GM12864 (cell line): Measurements from ENCODE around the gene VSX2.

Experiments used
- DNase-seq: peaks from one replicate; pipeline ENCODE4 v3.0.0-alpha.2; 2011; ENCODE audit warnings: low read depth
- H3K4me3 ChIP-seq: 2 replicates; pipeline ENCODE4 v1.5.1; 2011; ENCODE audit warnings: mild to moderate bottlenecking, low read depth, low read length, control low read depth
- CTCF ChIP-seq: IDR thresholded peaks from 2 replicates; pipeline ENCODE4 v1.5.1; 2011; ENCODE audit warnings: low read depth, mild to moderate bottlenecking, moderate library complexity, low read length, control low read depth, inconsistent platforms; ENCODE audit errors: missing control alignments

The VSX2 gene

GRCh38 chr14:74213907-74214803, 25.1 kb upstream of the VSX2 start:
- TF ChIP-seq CTCF, result no peak
- H3K4me3 ChIP-seq, result no peak overlapping the region

GRCh38 chr14:74216671-74217070, 22.6 kb upstream of the VSX2 start:
- no peak for TF ChIP-seq CTCF
- no peak for DNase-seq
- H3K4me3 ChIP-seq, result no peak overlapping the region

More at GRCh38 chr14:74213907-74214803, 25.1 kb upstream of the VSX2 start:
- no peak for DNase-seq

- no peak overlapping the region; the same call in 1 of the 2 replicates for H3K4me3 ChIP-seq
- TF ChIP-seq CTCF, result peak; percentile 100
- peak; percentile 16 for DNase-seq
These were observed 21.4 kb upstream of the VSX2 start for GRCh38 chr14:74217672-74218448.

GRCh38 chr14:74218462-74218861, 20.8 kb upstream of the VSX2 start:
- TF ChIP-seq CTCF, result peak; percentile 3
- no peak for DNase-seq
- H3K4me3 ChIP-seq, result no peak overlapping the region

DNA sequence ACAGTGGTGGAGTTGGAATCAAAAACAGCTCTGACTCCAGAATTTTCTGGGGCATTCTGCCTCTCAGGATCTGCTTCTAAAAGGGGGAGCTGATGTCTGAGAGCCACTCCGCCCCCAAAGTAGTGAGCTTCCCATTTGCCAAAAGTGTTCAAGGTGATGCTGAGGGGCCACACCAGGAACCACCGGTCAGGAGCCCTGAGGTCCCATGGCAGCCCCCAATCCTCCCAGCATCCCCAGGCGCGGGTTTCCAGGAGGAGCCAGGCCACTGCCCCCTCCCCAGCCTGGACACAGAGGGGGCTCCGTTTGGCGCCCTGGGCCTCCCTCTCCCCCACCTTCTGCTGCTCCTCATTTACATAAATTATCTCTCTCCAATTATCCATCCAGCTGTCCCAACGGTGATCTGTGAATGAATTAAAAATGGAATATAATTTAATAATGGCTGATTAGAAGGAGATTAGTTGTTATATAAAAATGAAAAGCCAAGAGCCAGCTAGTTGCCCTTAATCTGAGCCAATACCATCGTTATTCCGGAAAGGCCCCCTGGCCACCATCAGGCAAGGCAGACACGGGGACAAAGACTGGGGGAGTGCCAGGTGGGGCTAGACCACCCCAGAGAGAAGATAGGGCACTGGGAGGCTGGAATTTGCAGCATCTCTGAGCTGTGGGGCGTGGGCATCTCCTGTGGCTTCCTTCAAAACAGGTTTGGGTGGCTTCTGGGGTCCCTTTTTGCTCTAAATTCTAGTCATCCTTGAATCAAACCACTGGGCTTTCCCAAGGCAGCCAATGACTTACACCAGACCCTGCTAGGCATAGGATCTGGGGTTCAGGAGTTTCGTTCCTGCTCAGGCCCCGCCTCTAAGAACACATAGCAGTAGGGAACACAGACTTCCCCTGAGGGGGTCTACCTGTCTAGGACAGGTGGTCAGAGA, 19.7 kb upstream of the VSX2 start:
- no peak for TF ChIP-seq CTCF
- DNase-seq, result no peak
- no peak overlapping the region for H3K4me3 ChIP-seq

DNA sequence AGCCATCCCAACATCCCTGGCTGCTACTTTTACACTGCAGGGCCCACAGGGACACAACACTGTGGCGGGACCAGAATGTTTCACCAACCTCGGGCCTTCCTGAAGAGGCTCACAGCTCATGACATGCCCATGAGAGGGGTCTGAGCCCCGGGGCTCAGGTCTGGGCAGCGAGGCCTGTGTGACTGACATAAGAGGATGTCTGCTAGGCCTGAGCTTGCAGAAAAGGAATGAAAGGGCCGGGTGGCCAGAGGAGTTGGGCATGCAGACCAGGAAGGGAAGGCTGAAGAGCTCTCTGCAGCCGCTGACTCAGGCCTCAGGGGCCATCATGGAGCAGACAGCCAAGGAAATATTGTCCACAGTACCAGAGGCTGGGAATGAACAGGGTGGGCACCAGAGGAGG, 18.3 kb upstream of the VSX2 start:
- TF ChIP-seq CTCF, result no peak
- DNase-seq, result no peak

More for the DNA sequence above, 18.3 kb upstream of the VSX2 start:
- H3K4me3 ChIP-seq, result no peak overlapping the region
